Right cardiac atrium (tissue), 5 donors: Measurements from ENCODE around the gene DGLUCY. TPM values are rescaled to one million over a fixed set of nuclear protein-coding genes. Genes with fewer than 3 reads are reported as not detected.
A peak's percentile ranks its signal among the peaks of the same experiment; 100 is the strongest.
"Not testable (repeated sequence)": the region's sequence is repeated elsewhere in the genome, so short reads cannot be mapped to it uniquely, and the experiment has no call there.

Experiments used
- ATAC-seq, 2 donors: fragments of 200-7000 bp; cut with Tn5 transposase; one replicate each; pipeline versions ENCODE4 v1.8.0 to v1.9.1; 2020; ENCODE audit warnings: moderate library complexity in 2 of 2, mild to moderate bottlenecking in 1 of 2
- DNase-seq, 3 donors: peaks; one replicate each; pipeline ENCODE4 v3.0.0-alpha.2; 2020
- H3K27ac ChIP-seq: one replicate; pipeline ENCODE4 v1.5.1; 2013; ENCODE audit warnings: mild to moderate bottlenecking, low read length, control low read depth, moderate library complexity
- H3K27me3 ChIP-seq: one replicate; pipeline ENCODE4 v1.6.1; 2013; ENCODE audit not compliant: control insufficient read depth, insufficient read depth
- H3K4me1 ChIP-seq: one replicate; pipeline ENCODE4 v1.6.1; 2013; ENCODE audit warnings: low read length; ENCODE audit not compliant: control insufficient read depth, insufficient read depth
- H3K4me3 ChIP-seq: one replicate; pipeline ENCODE4 v1.5.1; 2013; ENCODE audit warnings: low read length, control low read depth
- H3K9me3 ChIP-seq: one replicate; pipeline ENCODE4 v1.6.1; 2013; ENCODE audit warnings: low read length; ENCODE audit not compliant: control insufficient read depth
- WGBS: extraction: QIAGEN DNeasy Blood & Tissue Kit; methylation state at CpG from one replicate; pipeline ENCODE4 v1.1.7; 2013; 5-methylcytosine and 5-hydroxymethylcytosine counted together
- intact Hi-C, 4 donors: fragments of 100-400 bp; cut with DNase I; formaldehyde crosslinking; loops; one replicate each; pipeline versions ENCODE4 v1.11.0 to v1.14.0; 2022 to 2023
- polyA plus RNA-seq: library from polyadenylated mRNA; stranded (reverse); fragments of 200-250 nt; gene quantifications from one replicate; pipeline ENCODE4 v1.2.3, GENCODE V29; 2013
- total RNA-seq, 4 donors: library from RNA; stranded (reverse); fragmentation: NEBNext Ultra II Directional; extraction: Animal tissue kit (Norgen Biotek cat#: 25700); gene quantifications; one replicate each; pipeline ENCODE4 v1.2.1, GENCODE V29; 2021
- donor health status: healthy with polysubstance abuse.
- donor health status: DM: no; HTN: yes; CAD: no.
- donor health status: DM: no; HTN: no; CAD: no.
- donor health status: DM: no; HTN: yes; CAD: no; lungs with severe emphysema.
- donor health status: DM: yes; HTN: yes; CAD: no.

The DGLUCY gene
- total and polyA plus RNA-seq, 5 donors, result 112 to 208 (median 157) TPM

GRCh38 chr14:91211017-91211416, 97.1 kb downstream of the DGLUCY start:
- no peak for DNase-seq
- no peak for ATAC-seq
- H3K27ac ChIP-seq, result no peak overlapping the region
- H3K4me3 ChIP-seq, result no peak overlapping the region
- WGBS, result 98% methylated on average over 2 of the region's 2 CpGs
- no peaks in the 10 kb centered on the region for H3K27me3 ChIP-seq
- no peaks in the 10 kb centered on the region for H3K4me1 ChIP-seq
- intact Hi-C loops, result no loop called here
- no peaks in the 10 kb centered on the region for H3K9me3 ChIP-seq

- ATAC-seq, result no peak
- no peak for DNase-seq
- no peaks in the 10 kb centered on the region for H3K4me1 ChIP-seq
- H3K27me3 ChIP-seq, result no peaks in the 10 kb centered on the region
- WGBS, result 84% methylated on average over 6 of the region's 6 CpGs
- intact Hi-C loops, result no loop called here
- no peaks in the 10 kb centered on the region for H3K9me3 ChIP-seq
- no peak overlapping the region for H3K4me3 ChIP-seq
- H3K27ac ChIP-seq, result no peak overlapping the region
Measured at GRCh38 chr14:91214306-91214705, 100.4 kb downstream of the DGLUCY start.

- intact Hi-C loops, result no loop called here
- no peak for DNase-seq
- no peaks in the 10 kb centered on the region for H3K4me1 ChIP-seq
- WGBS, result 97% methylated on average over 10 of the region's 10 CpGs
- no peak overlapping the region for H3K4me3 ChIP-seq
- H3K27ac ChIP-seq, result no peak overlapping the region
- no peaks in the 10 kb centered on the region for H3K27me3 ChIP-seq
- no peaks in the 10 kb centered on the region for H3K9me3 ChIP-seq
- ATAC-seq, result no peak
Measured at GRCh38 chr14:91215381-91215780, 101.5 kb downstream of the DGLUCY start.

GRCh38 chr14:91216731-91217226, 102.9 kb downstream of the DGLUCY start:
- no peaks in the 10 kb centered on the region for H3K27me3 ChIP-seq
- intact Hi-C loops, result no loop called here
- no peak for ATAC-seq
- 94% methylated on average over 13 of the region's 13 CpGs for WGBS
- H3K4me3 ChIP-seq, result no peak overlapping the region
- no peak for DNase-seq
- no peak overlapping the region for H3K27ac ChIP-seq
- H3K4me1 ChIP-seq, result no peaks in the 10 kb centered on the region
- H3K9me3 ChIP-seq, result no peaks in the 10 kb centered on the region

DNA sequence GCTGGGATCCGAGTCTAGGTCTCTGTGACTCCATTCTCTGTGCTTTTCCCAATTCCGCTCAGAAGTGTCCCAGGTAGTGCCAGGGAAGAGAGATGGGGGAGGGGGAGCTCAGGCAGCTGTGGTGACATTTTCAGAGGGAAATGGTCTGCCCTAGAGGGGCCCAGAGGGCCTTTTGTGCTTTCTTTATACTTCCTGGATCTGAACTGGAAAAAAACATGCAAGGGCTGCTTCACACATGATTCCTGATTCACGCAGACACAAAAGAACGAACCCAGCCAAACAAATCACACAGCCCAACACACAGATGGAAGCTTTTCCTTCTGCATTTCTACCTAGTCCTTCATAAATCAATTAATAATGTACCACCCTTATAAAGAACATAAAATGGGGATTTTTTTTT, 104.1 kb downstream of the DGLUCY start:
- DNase-seq (no peak), ATAC-seq (no peak)
- Histone ChIP-seq H3K9me3 (no peaks in the 10 kb centered on the region), H3K4me1 (peaks cover 3% of the 10 kb centered on the region), H3K27me3 (no peaks in the 10 kb centered on the region), H3K27ac (no peak overlapping the region), H3K4me3 (no peak overlapping the region)
- 82% methylated on average over 4 of the region's 4 CpGs for WGBS
- intact Hi-C loops, result no loop called here

GRCh38 chr14:91219517-91220389, 105.9 kb downstream of the DGLUCY start:
- H3K27me3 ChIP-seq, result no peaks in the 10 kb centered on the region
- no peaks in the 10 kb centered on the region for H3K9me3 ChIP-seq
- H3K4me1 ChIP-seq, result peaks cover 7% of the 10 kb centered on the region
- no peak overlapping the region for H3K4me3 ChIP-seq
- DNase-seq, result peak; percentile 34 to 75 (median 75)
- peak; percentile 23 to 51 for ATAC-seq
- intact Hi-C loops, result no loop called here
- 65% methylated on average over 13 of the region's 13 CpGs for WGBS
- H3K27ac ChIP-seq, result no peak overlapping the region

GRCh38 chr14:91220581-91221000, 106.7 kb downstream of the DGLUCY start:
- ATAC-seq, result no peak
- no peak overlapping the region for H3K27ac ChIP-seq
- H3K9me3 ChIP-seq, result no peaks in the 10 kb centered on the region

GRCh38 chr14:91221270-91221669, 107.4 kb downstream of the DGLUCY start:
- Histone ChIP-seq H3K9me3 (no peaks in the 10 kb centered on the region), H3K27ac (no peak overlapping the region), H3K27me3 (no peaks in the 10 kb centered on the region), H3K4me1 (peaks cover 7% of the 10 kb centered on the region), H3K4me3 (no peak overlapping the region)
- DNase-seq, result no peak
- intact Hi-C loops, result no loop called here
- no peak for ATAC-seq
- 96% methylated on average over 1 of the region's 1 CpG for WGBS

More at GRCh38 chr14:91220581-91221000, 106.7 kb downstream of the DGLUCY start:
- Histone ChIP-seq H3K4me1 (peaks cover 7% of the 10 kb centered on the region), H3K4me3 (no peak overlapping the region), H3K27me3 (no peaks in the 10 kb centered on the region)
- no peak for DNase-seq
- intact Hi-C loops, result no loop called here
- 91% methylated on average over 9 of the region's 9 CpGs for WGBS

GRCh38 chr14:91223028-91223783, 109.3 kb downstream of the DGLUCY start:
- Histone ChIP-seq H3K27me3 (no peaks in the 10 kb centered on the region), H3K9me3 (no peaks in the 10 kb centered on the region), H3K4me1 (peaks cover 7% of the 10 kb centered on the region), H3K4me3 (no peak overlapping the region), H3K27ac (no peak overlapping the region)
- ATAC-seq, result peak; percentile 23 to 32
- 88% methylated on average over 1 of the region's 1 CpG for WGBS
- no peak for DNase-seq
- intact Hi-C loops, result no loop called here

GRCh38 chr14:91225025-91225424, 111.2 kb downstream of the DGLUCY start:
- no peak for ATAC-seq
- Histone ChIP-seq H3K27ac (no peak overlapping the region), H3K4me1 (peaks cover 7% of the 10 kb centered on the region), H3K9me3 (no peaks in the 10 kb centered on the region), H3K27me3 (no peaks in the 10 kb centered on the region), H3K4me3 (no peak overlapping the region)
- no peak for DNase-seq
- WGBS, result 94% methylated on average over 7 of the region's 7 CpGs
- intact Hi-C loops, result no loop called here

DNA sequence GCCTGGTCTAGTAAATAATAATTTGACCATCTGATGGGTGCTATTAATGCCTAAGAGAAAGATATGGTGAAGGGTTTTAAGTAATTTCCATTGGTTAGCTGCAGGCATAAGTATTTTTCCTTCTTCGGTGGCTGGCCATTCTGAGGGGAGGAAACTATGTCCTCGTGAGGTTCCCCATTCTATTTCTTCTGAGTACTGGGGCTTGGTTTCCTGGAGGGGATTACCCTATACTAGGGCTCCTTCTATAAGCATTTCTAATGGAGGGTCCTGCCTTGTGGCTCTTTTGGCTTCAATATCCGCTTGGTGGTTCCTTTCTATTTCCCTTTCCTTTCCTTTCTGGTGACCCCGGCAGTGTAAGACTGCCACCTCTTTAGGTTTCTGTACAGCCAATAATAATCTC, 112.5 kb downstream of the DGLUCY start:
- ATAC-seq, H3K27me3 ChIP-seq, H3K9me3 ChIP-seq, H3K4me1 ChIP-seq, DNase-seq, H3K4me3 ChIP-seq, H3K27ac ChIP-seq, intact Hi-C loops: not testable (repeated sequence)
- 90% methylated on average over 4 of the region's 4 CpGs for WGBS
